M059J (cell line): ENCODE measurements around the gene SYT12. TPM values are rescaled to one million over a fixed set of nuclear protein-coding genes. Genes with fewer than 3 reads are reported as not detected.
A peak's percentile ranks its signal among the peaks of the same experiment; 100 is the strongest.
"Not testable (repeated sequence)": the region's sequence is repeated elsewhere in the genome, so short reads cannot be mapped to it uniquely, and the experiment has no call there.

Source experiments
- DNase-seq: peaks from one replicate; pipeline ENCODE4 v3.0.0-alpha.2; 2012; ENCODE audit warnings: low read depth
- total RNA-seq: library from RNA; depleted of rRNA; stranded (reverse); fragments of >200 nt; shearing (Covaris generic); gene quantifications from 2 replicates; pipeline ENCODE4 v1.2.3, GENCODE V29; 2014

SYT12 gene
- total RNA-seq, 1 experiment from 2014 or later = 2.3 TPM

- DNase-seq = peak; percentile 48
These were observed 26.2 kb upstream of the SYT12 start for GRCh38 chr11:66996609-66997273.

GRCh38 chr11:66999555-66999954 is 23.4 kb upstream of the SYT12 start:
- no peak for DNase-seq

GRCh38 chr11:67001332-67001731 is 21.6 kb upstream of the SYT12 start:
- DNase-seq = no peak

GRCh38 chr11:67002297-67002913 is 20.5 kb upstream of the SYT12 start:
- DNase-seq = no peak

GRCh38 chr11:67002921-67003411 is 20.0 kb upstream of the SYT12 start:
- DNase-seq = no peak

GRCh38 chr11:67005200-67005599 is 17.7 kb upstream of the SYT12 start:
- DNase-seq = not testable (repeated sequence)

- peak; percentile 48 for DNase-seq
These were observed 16.7 kb upstream of the SYT12 start for GRCh38 chr11:67006029-67006884.

- DNase-seq = no peak
These were observed 15.8 kb upstream of the SYT12 start for GRCh38 chr11:67007126-67007525.

GRCh38 chr11:67010296-67010905 is 12.5 kb upstream of the SYT12 start:
- DNase-seq = no peak

GRCh38 chr11:67013511-67014045 is 9.4 kb upstream of the SYT12 start:
- no peak for DNase-seq

GRCh38 chr11:67014343-67014742 is 8.6 kb upstream of the SYT12 start:
- no peak for DNase-seq

- DNase-seq = no peak
These were observed 7.9 kb upstream of the SYT12 start for GRCh38 chr11:67015048-67015447.

- no peak for DNase-seq
These were observed 6.4 kb upstream of the SYT12 start for GRCh38 chr11:67016550-67016949.

GRCh38 chr11:67020949-67021348 is 2.0 kb upstream of the SYT12 start:
- DNase-seq = no peak

- peak; percentile 86 for DNase-seq
These were observed 497 bp upstream of the SYT12 start for GRCh38 chr11:67022341-67022933.

GRCh38 chr11:67023957-67024353 is 1.0 kb downstream of the SYT12 start:
- peak; percentile 27 for DNase-seq

- DNase-seq = peak; percentile 68
These were observed 1.5 kb downstream of the SYT12 start for GRCh38 chr11:67024410-67024809.

- DNase-seq = peak; percentile 56
These were observed 2.0 kb downstream of the SYT12 start for GRCh38 chr11:67024966-67025365.

GRCh38 chr11:67025750-67026149 is 2.8 kb downstream of the SYT12 start:
- DNase-seq = no peak

- no peak for DNase-seq
These were observed 4.0 kb downstream of the SYT12 start for GRCh38 chr11:67026941-67027340.

- DNase-seq = peak; percentile 72
These were observed 4.6 kb downstream of the SYT12 start for GRCh38 chr11:67027483-67027930.
